A204.1 (cell line): Measurements from ENCODE around the gene TNNI2.

ENCODE experiments used
- FAIRE-seq: peaks from 2 replicates; lab custom pipeline; 2012; peaks lifted over from hg19 to GRCh38; lab: Jason Lieb, UNC

TNNI2 gene

DNA sequence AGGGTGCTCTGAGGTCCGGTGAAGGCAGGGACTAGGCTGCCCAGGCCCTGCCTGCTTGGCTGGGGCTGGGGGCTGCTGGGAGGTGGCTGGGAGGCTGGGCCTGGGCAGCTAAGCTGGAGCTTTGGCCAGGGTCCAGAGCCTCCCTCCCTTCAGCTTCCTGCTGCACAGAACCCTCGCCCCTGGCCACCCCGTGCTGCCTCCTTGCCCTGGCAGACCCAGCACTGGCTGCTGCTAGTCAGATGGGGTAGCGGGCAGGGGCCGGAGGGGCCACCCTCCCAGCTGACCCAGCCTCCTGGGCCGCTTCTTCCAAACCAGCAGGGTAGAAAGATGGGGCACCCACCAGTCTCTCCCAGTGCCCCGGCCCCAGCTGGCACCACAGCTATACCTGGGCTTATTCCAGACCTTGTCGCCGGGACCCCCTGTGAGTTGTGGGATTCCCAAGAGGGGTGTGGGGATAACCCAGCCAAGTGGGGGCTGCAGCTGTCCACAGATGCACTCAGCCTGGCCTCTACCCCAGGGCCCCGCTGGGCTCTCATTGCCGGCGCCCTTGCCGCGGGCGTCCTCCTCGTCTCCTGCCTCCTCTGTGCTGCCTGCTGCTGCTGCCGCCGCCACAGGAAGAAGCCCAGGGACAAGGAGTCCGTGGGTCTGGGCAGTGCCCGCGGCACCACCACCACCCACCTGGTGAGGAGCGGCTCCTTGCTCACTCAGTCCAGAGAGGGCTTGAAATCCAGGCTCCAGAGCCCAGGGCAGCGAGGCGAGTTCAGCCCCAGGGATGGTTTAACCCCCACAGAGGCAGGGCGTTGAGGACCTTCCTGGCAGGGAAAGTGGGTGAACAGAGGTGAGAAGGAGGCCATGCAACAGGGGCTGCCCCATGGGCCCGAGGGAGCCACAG is 3.8 kb upstream of the TNNI2 start, which contains the start of gene SYT8:
Gene SYT8 (plus strand): TSS at position 212 of the 892 bp plus-strand sequence. CDS start 116 bp downstream, at position 328.
- FAIRE-seq, result no peak

DNA sequence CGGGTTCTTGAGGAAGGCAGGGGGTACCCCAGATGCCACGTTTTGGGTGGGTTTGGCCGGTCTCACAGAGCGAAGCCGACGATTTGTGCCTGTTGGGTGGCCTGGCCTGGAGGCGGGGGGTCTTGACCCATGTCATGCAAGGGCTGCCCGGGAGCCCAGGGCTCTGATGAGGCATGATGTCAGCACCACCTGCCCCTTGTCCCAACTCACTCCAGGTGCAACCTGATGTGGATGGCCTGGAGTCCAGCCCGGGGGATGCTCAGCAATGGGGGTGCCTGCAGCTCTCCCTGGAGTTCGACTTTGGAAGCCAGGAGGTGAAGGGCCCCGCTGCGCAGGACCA is 3.1 kb upstream of the TNNI2 start:
- no peak for FAIRE-seq

DNA sequence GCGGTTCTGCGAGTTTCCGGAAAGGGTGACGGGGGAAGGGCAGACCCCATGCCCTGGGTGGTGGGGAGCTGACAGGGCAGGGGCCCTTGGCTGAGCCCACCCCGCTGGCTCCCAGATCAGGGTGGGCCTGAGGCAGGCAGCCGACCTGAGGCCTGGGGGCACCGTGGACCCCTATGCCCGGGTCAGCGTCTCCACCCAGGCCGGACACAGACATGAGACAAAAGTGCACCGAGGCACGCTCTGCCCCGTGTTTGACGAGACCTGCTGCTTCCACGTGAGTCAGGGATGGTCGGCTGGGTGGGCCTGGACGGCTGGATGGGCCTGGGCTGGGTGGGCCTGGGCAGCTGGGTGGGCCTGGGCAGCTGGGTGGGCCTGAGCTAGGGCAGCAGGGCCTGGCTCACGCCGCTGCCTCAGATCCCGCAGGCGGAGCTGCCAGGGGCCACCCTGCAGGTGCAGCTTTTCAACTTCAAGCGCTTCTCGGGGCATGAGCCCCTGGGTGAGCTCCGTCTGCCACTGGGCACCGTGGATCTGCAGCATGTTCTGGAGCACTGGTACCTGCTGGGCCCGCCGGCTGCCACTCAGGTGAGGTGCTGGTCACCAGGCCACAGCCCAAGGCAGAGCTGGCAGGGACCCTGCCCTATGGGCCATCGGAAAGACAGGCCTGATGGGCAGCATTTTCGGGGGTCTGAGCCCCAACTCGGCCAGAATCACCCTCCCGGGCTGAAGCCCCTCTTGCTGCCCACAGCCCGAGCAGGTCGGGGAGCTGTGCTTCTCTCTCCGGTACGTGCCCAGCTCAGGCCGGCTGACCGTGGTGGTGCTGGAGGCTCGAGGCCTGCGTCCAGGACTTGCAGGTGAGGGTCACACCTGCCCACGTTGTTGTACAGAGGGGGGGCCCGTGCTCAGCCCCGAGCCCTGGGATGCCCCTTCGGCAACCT is 2.5 kb upstream of the TNNI2 start:
- no peak for FAIRE-seq

DNA sequence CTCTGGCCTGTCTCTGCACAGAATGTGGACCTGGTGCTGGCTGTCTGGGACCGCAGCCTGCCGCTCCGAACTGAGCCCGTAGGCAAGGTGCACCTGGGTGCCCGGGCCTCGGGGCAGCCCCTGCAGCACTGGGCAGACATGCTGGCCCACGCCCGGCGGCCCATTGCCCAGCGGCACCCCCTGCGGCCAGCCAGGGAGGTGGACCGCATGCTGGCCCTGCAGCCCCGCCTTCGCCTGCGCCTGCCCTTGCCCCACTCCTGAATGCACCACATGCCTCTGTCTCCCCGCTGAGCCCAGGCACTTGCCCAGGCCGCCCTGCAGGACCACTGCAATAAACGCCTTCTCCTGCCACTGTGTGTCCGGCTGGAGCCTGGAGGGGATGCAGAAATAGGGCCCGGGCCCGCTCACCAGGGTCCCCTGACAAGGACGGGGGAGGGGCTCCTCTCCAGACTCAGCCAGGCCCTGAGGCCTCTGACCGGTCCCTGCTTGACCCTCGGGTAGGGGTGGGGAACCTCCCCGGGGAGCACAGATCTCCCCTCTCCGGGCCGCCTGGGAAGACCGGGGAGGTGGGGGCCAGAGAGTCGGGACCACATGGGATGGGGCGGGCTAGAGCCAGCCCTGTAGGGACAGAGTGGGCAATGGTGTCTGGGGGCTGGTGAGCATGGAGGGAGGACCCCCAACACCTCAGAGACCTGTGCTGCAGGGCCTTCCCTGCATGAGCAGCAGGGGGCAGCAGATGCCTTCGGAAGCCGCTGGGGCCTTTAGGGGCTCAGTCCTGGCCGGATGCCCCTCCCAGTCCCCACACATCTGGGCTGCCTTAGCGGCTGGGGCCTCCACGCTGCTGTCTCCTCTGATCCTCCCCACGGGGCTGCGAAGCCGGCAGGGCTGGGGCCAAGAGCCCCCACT is 1.4 kb upstream of the TNNI2 start:
- no peak for FAIRE-seq

DNA sequence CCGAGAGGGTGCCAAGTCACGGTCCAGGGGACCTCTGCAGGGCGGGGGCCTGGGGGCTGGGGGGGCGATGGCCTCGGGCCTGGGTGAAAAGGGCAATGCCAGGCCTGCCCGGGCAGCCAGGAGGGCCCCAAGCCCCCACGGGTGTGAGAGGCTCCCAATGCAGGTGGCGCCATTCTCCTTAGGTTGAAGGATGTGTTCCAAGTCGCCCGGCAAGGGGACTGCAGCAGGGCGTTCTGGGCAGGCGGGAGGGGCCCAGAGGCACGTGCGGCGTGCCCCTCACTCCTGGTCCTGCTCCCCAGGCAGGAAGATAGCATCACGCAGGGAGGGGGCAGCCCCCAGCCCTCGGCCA is 730 bp upstream of the TNNI2 start:
- FAIRE-seq, result no peak

DNA sequence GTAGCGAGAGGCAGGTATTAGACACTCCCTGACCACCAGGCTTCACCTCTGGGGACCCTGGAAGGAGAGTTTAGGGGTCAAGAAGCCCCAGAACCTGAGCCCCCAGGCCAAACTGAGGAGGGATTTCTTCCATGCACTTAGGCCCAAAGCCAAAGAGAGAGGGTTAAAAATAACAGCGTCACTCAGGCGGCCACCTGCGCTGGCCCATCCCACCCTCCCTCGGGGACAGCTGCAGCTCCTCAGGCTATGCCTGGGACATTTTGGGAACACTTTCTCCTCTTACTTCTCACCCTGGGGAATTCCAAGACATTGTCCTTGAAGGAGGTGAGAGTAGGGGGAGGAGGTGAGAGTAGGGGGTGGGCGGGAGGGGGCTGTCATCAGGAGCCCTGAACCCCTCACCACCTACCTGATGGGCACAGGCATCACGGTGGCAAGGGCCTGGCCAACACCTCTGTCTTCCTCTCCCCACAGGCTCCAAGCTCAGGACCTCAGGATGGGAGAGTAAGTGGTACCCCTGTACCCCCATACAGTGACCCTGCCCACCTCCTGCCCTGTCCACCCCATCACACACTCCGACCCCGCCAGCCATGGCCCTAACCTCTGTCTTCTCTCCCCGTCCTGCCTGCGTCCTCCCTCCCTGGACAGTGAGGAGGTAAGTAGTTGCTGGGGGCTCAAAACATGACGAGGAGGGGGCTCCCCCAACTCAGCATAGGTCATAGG is 583 bp downstream of the TNNI2 start:
- no peak for FAIRE-seq

DNA sequence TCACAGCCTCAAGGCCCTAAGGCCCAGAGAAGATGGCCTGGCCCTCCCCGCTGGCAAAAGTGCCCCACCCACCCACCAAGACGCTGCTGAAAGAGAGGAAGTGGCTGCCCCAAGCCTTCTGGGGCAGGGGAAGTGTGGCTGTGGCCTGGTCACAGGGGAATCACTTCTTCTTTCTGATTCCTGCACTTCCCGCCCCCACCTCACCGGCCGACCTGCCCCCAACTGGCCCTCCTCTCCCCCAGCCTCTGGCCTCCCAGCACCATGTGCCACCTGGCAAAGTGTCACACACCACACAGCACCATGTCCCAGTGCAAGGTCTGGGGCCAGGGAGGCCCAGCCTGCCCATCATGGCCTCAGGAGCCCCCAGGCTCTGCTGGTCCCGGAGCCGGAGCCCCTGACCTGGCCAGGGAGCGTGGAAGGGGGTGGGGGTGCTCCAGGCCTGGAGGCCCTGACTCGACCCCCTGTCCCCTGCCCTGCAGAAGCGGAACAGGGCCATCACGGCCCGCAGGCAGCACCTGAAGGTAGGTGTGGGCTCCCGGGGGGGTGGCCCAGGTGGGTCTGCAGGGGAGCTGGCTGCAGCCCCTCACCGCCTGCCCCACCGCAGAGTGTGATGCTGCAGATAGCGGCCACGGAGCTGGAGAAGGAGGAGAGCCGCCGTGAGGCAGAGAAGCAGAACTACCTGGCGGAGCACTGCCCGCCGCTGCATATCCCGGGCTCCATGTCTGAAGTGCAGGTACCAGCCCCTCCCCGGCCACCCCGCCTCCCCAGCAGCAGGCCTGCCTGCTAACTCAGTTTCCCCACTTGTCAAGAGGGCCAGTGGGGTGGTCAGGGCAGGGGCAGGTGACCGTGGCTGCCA is 1.4 kb downstream of the TNNI2 start:
- FAIRE-seq, result no peak

DNA sequence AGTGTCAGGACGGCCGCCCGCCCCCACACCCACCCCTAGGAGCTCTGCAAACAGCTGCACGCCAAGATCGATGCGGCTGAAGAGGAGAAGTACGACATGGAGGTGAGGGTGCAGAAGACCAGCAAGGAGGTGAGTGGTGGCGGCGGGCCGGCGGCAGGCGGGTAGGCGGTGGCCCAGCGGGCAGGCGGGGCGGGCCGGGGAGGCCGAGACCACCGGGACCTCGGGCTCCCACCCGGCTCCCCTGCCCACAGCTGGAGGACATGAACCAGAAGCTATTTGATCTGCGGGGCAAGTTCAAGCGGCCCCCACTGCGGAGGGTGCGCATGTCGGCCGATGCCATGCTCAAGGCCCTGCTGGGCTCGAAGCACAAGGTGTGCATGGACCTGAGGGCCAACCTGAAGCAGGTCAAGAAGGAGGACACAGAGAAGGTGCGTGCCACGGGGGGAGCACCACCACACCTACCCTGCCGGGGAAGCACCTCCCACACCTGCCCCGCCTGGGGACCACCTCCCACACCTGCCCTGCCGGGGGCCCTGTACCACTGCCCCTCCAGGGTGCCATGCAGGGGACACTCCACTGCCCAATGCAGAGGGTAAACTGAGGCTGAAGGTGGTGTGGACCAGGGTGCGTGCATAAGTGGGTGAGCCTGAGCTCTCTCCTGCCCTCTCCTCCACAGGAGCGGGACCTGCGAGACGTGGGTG is 2.1 kb downstream of the TNNI2 start:
- no peak for FAIRE-seq

DNA sequence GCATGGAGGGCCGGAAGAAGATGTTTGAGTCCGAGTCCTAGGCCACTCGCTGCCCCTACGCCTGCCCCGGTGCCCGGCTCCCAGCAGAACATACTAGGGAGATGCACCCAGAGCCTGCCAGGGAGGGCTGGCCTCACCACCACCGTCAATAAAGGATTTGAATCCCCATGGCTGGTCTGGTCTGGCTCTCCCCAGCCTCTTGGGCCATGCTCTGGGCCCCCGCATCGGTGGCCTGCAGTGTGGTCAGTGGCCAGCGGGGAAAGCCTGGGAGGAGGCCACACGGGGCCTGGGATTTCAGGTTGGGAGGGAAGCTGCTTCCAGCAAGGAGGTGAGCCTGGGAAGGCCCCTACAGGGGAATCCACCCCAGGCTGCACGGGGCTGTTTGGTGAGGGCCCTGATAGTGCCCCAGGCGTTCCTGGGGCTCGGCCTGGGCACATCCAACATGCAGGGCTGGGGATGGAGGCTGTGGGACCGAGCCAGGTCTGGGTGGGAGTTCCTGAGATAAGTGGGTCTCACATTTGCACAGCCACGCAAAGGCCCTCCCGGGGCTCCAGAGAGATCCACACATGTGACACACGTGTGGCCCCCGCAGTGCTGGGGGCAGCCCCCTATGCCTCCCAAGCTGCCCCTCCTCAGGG is 2.8 kb downstream of the TNNI2 start:
- FAIRE-seq, result no peak

DNA sequence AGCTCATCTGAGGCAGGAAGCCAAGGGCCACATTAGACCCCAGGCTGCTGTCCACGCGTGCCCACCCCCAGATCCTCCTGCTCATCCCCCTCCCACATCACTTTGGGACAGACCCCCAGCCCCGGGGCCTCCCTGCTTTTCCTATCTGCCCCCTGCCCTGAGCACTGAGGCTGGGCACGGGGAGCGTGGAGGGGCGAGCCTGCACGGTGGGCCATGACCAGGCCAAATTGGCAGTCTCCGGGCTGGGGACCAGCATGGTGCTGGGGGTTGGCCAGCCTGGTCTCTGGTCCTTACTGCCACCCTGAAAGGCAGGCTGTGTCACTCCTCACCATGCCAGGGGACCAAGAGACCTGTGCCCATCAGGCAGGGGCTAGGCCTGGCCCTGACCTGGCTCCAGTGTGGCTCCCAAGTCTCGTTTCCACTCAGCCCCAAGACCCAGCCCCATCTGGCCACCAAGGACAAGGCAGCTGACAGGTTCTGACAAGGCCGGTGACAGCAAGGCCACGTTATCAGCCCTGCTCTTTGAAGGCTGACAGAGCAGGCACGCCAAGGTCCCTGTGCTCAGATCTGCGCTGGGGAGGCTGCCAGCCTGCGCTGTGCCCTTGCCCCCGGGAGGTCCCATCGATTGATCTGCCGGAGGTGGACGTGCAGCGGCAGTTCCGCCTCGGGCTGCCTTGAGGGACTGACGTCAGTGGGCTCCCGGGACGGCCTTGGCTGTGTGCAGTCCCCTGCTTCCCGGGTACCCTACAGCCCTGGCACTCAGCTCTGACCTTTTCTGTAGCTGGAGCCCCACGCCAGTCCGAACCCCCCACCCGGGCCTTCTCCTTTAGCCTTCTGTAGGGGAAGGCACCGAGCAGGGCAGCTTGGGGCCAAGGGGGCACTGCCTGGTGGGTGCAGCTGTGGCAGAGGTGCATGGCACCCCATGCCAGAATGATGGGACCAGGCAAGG is 3.6 kb downstream of the TNNI2 start:
- no peak for FAIRE-seq

DNA sequence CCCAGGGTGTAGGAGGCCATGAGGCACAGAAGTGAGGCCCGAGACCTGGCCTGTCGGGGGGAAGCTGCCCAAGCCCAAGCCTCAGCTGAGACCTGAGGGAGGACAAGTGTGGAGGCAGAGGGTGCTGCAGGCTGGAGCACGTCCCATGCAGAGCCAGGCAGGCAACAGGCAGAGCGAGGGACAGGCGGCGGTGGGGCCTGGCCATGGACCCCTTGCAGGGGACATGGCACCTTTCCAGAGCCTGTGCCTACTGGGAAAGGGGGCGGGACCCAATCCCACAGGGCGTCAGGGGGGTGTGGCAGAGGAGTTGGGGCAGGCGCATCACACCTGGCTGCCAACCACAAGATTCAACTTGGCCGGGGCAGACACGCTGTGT is 4.3 kb downstream of the TNNI2 start:
- FAIRE-seq, result no peak

DNA sequence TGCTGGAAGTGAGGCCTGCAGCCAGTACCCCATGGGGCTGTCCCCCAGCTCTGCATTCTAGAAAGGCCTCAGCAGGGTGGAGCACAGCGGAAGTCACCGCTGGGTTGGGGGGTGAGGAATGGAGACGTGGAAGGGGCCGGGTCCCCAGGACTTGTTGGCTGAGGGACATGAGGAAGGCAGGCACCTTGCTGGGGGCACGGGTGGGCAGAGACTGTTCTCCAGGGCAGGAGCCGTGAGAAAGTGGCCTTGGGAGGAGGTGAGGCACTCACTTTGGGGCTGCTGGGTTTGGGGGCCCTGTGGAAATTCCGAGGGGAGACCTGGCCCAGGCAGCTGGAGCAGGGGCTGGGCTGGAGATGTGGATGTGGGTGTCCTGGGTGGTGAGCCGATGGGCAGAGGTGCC is 5.0 kb downstream of the TNNI2 start:
- no peak for FAIRE-seq

DNA sequence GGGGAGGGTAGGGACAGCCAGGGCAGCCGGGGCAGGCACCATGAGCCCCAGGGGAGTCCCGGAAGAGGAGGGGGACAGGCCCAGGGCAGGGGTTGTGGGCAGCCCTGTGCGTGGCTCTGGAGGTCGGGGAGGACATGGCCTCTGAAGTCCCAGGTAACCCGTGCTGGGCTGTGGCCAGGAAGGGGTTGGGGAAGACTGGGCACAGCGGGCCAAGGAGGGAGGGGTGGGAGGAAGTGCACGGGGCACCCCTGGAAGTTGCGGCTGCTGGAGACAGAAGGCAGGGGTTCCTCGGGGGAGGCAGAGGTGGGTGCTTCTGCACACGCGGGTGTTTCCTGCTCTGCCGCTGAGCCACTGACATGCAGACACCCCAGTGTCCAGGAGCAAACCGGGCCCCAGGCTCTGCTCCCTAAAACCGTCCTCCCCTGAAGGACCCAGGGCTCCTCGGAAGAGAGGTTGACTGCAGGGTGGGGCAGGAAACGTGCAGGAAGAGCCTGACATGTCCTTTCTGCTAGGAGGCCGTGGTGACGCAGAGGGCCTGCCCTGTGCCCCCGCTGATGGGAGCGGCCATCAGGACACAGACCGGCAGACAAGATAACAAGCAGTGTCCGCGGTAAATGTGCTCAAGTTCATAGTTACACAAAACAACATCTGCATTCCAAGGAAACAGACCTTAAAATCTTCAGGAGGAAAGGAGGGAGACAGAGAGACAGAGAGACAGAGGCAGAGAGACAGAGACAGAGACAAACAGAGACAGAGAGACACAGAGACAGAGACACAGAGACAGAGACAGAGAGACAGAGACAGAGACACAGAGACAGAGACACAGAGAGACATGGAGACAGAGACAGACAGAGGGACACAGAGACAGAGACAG is 5.7 kb downstream of the TNNI2 start:
- FAIRE-seq, result no peak

DNA sequence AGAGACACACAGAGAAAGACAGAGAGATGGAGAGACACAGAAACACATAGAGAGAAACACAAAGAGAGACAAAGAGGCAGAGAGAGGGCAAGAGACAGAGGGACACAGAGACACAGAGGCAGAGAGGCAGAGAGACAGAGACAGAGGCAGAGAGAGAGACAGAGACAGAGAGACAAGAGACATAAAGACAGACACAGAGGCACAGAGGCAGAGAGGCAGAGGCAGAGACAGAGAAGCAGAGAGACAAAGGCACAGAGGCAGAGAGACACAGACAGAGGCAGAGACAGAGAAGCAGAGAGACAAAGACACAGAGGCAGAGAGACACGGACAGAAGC is 6.3 kb downstream of the TNNI2 start:
- FAIRE-seq, result no peak

DNA sequence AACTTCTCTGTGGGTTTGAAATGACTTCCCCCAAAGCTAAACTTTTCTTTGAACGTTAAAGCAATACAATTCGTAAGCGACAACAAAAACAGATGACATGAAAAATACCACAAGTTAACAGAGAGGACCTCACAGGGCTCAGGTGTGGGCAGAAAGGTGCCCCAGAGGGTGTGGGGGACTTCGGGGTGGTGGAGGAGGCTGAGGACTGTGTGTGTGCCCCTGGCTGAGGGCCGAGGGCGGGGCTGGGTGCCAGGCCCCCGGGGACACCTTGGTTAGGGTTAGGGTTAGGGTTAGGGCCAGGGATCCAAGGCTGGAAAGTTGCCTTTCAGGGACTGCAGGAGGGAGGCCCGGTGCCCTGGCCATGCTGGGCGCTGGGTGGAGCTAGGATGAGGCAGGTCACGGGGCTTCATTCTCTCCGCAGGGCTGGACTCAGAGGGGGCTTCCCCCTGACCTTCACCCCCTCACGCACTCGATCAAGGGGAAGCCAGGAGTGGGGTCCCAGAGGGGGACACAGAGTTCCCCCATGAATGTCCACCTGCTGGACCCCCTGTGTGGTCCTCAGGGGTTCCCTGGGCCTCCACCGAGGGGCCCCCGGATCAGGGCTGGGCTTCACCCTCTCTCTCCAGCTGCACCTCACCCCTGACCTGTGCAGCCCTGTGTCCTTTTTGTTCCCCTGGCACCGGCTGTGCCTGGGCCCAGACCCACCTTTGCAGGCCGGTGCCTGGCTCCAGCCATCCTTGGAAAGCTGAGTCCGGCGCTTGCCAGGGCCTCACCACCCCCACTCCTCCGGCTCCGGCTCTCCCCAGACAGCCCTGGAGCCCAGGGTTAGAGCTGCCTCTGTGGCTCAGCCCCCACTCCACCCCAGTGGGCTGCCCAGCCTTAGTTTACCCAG is 7.0 kb downstream of the TNNI2 start:
- FAIRE-seq, result no peak

DNA sequence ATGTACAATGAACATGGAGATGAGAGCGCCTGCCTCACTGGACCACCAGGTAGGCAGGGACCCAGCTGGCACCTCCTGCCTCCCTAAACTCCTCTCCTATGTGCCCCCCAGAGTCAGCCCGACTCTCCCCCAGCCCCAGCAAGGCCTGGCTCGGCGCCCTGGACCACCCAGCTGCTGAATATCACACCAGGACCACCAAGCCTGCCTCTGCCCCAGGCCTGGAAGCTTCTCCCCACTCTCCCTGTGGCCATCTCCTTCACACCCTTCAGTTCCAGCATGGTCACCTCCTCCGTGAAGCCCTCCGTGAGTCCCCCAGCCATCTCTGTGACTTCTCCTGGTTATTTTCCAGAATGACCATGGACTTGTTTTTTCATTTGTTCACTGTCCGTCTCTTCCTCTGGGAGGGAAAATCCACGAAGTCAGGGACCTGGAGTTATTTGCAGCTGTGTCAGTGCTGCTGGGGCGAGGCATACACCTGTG is 7.7 kb downstream of the TNNI2 start:
- FAIRE-seq, result no peak
